Coronary artery (tissue), 2 donors: ENCODE results near the gene PLXNA4.

Source experiments
- DNase-seq: peaks from one replicate; pipeline ENCODE4 v3.0.0-alpha.2; 2017; ENCODE audit warnings: low spot score
- H3K27ac ChIP-seq, 2 donors: fragments of 200-600 bp; sonication (generic); one replicate each; pipeline ENCODE4 v1.5.1; 2016 to 2019
- H3K4me3 ChIP-seq: fragments of 200-600 bp; sonication (generic); 2 replicates; pipeline ENCODE4 v1.5.1; 2016; ENCODE audit warnings: mild to moderate bottlenecking, moderate library complexity
- TF ChIP-seq, protein P1 (sequence below): fragments of 200-600 bp; sonication (generic); IDR thresholded peaks from one replicate; pipeline ENCODE4 v1.5.1; 2019; ENCODE audit warnings: antibody characterized with exemption

Gene PLXNA4

DNA sequence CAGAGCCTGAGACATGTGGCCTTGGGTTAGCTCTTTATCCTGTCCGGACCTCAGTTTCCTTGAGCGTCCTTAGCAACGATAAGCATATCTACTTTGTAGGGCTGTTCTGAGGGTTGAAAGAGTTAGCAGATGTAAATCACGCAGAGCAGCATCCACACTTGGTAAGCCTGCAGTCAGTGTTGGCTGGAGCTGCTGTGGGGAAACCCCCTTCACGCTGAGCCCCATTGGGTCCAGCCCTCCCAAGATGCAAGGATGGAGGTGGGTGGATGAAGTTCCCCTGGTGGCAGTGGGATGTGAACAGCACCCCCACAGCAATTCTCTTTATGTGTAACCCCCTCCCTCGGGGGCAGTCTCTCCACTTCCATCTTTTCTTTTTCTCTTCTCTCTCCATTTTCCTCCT lies 109.9 kb downstream of the PLXNA4 start:
- H3K27ac ChIP-seq: no peak overlapping the region
- DNase-seq: no peak
- H3K4me3 ChIP-seq: no peak overlapping the region
- TF ChIP-seq, protein P1, sequence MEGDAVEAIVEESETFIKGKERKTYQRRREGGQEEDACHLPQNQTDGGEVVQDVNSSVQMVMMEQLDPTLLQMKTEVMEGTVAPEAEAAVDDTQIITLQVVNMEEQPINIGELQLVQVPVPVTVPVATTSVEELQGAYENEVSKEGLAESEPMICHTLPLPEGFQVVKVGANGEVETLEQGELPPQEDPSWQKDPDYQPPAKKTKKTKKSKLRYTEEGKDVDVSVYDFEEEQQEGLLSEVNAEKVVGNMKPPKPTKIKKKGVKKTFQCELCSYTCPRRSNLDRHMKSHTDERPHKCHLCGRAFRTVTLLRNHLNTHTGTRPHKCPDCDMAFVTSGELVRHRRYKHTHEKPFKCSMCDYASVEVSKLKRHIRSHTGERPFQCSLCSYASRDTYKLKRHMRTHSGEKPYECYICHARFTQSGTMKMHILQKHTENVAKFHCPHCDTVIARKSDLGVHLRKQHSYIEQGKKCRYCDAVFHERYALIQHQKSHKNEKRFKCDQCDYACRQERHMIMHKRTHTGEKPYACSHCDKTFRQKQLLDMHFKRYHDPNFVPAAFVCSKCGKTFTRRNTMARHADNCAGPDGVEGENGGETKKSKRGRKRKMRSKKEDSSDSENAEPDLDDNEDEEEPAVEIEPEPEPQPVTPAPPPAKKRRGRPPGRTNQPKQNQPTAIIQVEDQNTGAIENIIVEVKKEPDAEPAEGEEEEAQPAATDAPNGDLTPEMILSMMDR: no peak

- DNase-seq: no peak
- H3K4me3 ChIP-seq: no peak overlapping the region
- no peak overlapping the region for H3K27ac ChIP-seq
- TF ChIP-seq, protein P1: no peak
Observed at GRCh38 chr7:132465516-132465915, 110.8 kb downstream of the PLXNA4 start.

DNA sequence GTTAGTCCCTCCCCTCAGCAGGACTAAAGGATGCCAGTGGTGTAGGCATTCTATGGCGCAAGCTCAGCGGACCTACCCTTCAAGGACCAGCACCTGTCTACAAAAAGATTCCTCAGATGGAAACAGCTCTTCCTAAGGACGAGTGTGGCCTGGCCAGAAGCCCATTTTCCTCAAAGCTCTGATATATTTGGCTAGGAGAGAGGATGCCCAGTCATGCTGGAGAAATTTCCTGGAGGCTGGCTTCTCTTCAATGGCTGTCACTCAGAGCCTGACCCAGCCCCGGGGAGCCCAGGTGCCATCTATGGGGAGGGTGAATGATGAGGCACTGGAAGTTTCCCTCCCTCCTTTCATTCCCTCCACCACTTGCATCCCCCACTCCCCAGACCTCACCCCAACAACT lies 111.5 kb downstream of the PLXNA4 start:
- H3K27ac ChIP-seq: no peak overlapping the region

GRCh38 chr7:132463922-132464321 lies 112.3 kb downstream of the PLXNA4 start:
- DNase-seq: no peak
- no peak overlapping the region for H3K4me3 ChIP-seq
- TF ChIP-seq, protein P1: no peak
- H3K27ac ChIP-seq: no peak overlapping the region

More for the DNA sequence above, 111.5 kb downstream of the PLXNA4 start:
- TF ChIP-seq, protein P1: no peak
- no peak overlapping the region for H3K4me3 ChIP-seq
- DNase-seq: no peak

DNA sequence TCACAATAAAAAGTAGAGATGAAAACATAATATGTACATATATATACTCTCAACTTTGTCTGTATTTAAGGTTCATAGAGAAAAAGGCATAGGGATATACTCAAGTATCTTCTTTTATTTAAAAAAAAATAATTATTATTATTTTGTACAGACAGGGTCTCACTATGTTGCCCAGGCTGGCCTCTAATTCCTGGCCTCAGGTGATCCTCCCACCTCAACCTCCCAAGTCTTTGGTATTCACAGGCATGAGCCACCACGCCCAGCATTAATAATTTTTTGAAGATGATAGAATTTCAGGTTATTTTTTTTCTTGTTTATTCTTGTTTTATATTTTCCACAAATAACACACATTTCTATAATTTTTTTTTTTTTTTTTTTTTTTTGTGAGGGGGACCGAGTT lies 113.8 kb downstream of the PLXNA4 start:
- H3K4me3 ChIP-seq: no peak overlapping the region
- TF ChIP-seq, protein P1: no peak
- H3K27ac ChIP-seq: no peak overlapping the region
- DNase-seq: no peak

DNA sequence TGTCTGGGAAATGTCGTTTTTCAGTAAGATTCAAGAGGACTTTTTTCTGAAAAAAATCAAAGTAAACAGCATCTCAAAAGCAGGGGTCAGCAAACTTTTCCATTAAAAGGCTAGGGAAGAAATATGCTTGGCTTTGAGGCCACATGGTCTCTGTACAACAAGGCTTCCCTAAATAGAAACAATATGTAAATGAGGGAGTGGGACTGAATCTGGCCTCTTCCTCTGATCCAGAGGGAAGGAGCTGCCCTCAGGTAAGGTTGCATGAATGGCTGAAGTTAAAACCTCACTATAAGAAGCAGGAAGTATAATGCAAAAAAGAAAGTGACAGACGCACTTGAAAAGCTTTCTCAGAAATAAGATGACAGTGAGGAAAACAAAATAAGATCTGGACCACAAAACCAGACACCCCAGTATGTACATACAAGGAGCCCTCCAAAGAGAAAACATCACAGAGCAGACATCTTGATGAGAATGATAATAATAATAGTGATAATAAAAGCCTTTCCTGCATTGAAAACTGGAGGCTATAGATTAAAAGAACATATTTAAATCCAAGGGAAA lies 115.2 kb downstream of the PLXNA4 start:
- H3K4me3 ChIP-seq: no peak overlapping the region
- DNase-seq: no peak
- TF ChIP-seq, protein P1: no peak
- no peak overlapping the region for H3K27ac ChIP-seq

- TF ChIP-seq, protein P1: no peak
- H3K4me3 ChIP-seq: no peak overlapping the region
- no peak overlapping the region for H3K27ac ChIP-seq
- DNase-seq: no peak
Observed at GRCh38 chr7:132458729-132459128, 117.5 kb downstream of the PLXNA4 start.
